ENCODE data around the gene DYNC1I1. TPM values are rescaled to one million over a fixed set of nuclear protein-coding genes. Genes with fewer than 3 reads are reported as not detected.

DYNC1I1 gene
- total RNA-seq, 1 donor from 2014 or later: 4.4 TPM

DNA sequence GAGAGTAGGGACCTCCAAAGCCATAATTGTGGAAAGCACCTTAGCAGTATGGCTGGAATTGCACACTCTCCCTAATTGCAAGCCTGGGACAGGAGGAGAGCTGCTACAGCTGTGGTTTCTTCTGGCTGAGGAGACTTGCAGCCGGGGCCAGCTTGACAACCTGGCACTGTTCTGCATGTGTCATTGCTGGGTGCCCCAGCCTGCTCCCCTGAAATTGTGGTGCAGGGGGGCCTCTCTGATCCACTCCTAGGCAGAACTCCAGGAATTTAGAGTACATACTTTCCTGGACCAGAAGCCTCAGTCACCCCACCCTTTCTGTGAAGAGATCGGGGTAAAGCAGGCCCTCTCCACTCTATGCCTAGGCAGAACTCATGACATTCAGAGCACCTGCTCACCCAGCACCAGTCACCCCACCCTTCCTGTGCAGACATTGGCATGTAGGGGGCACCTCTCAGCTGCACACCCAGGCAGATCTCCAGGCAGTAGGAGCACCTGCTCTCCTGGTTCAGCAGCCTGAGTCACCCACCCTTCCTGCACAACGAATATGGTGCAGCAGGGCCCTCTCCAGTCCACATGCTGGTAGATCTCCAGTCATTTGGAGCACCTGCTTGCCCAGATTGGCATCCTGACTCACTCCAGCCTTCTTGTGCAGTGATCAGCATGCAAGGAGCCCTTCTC, 34.4 kb upstream of the DYNC1I1 start:
- Mint-ChIP-seq H3K9me3 (no peaks in the 10 kb centered on the region), H3K27me3 (ENCODE audit: low read depth) (peaks cover 26% of the 10 kb centered on the region)
- TF ChIP-seq, protein P1, sequence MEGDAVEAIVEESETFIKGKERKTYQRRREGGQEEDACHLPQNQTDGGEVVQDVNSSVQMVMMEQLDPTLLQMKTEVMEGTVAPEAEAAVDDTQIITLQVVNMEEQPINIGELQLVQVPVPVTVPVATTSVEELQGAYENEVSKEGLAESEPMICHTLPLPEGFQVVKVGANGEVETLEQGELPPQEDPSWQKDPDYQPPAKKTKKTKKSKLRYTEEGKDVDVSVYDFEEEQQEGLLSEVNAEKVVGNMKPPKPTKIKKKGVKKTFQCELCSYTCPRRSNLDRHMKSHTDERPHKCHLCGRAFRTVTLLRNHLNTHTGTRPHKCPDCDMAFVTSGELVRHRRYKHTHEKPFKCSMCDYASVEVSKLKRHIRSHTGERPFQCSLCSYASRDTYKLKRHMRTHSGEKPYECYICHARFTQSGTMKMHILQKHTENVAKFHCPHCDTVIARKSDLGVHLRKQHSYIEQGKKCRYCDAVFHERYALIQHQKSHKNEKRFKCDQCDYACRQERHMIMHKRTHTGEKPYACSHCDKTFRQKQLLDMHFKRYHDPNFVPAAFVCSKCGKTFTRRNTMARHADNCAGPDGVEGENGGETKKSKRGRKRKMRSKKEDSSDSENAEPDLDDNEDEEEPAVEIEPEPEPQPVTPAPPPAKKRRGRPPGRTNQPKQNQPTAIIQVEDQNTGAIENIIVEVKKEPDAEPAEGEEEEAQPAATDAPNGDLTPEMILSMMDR (IDR thresholded peaks at IDR 0.05; ENCODE audit: unreplicated experiment): no peak

DNA sequence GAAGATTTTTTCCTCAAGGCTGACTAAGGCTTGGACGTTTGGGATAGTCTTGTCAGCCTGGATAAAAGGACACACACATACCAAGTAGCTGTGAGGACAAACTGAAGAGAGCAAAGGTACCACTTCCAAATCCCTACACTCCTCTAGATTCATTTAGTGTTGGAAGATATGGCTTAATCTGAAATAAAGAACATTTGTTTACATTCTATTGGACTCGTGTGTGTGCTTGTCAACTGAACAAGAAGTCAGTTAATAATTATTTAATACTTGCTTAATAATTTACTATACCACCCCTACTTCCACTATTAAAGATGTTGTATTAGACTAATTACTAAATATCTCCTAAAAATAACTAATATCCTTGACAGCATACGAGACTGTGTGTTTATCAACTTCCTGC, 23.3 kb upstream of the DYNC1I1 start:
- Mint-ChIP-seq H3K36me3 (peaks cover 4% of the 10 kb centered on the region), H3K4me1 (no peaks in the 10 kb centered on the region), H3K4me3 (no peak overlapping the region), H3K27ac (no peak overlapping the region), H3K9me3 (peaks cover 15% of the 10 kb centered on the region), H3K27me3 (ENCODE audit: low read depth) (peaks cover 32% of the 10 kb centered on the region)
- no peak for DNase-seq (ENCODE audit: low spot score in 2 of 2, unreplicated experiment in 2 of 2)
- TF ChIP-seq, protein P1 (IDR thresholded peaks at IDR 0.05; ENCODE audit: unreplicated experiment): no peak

More for the DNA sequence above, 34.4 kb upstream of the DYNC1I1 start:
- Mint-ChIP-seq H3K4me1 (no peaks in the 10 kb centered on the region), H3K27ac (no peak overlapping the region), H3K4me3 (no peak overlapping the region), H3K36me3 (no peaks in the 10 kb centered on the region)
- no peak for DNase-seq (ENCODE audit: low spot score in 2 of 2, unreplicated experiment in 2 of 2)

- DNase-seq (ENCODE audit: low spot score in 2 of 2, unreplicated experiment in 2 of 2): no peak
- peaks cover 15% of the 10 kb centered on the region for H3K9me3 Mint-ChIP-seq
- H3K36me3 Mint-ChIP-seq: peaks cover 4% of the 10 kb centered on the region
- no peak overlapping the region for H3K4me3 Mint-ChIP-seq
- no peaks in the 10 kb centered on the region for H3K4me1 Mint-ChIP-seq
- no peak overlapping the region for H3K27ac Mint-ChIP-seq
- TF ChIP-seq, protein P1 (IDR thresholded peaks at IDR 0.05; ENCODE audit: unreplicated experiment): no peak
- H3K27me3 Mint-ChIP-seq (ENCODE audit: low read depth): peaks cover 29% of the 10 kb centered on the region
Measured at GRCh38 chr7:95749515-95749914, 22.8 kb upstream of the DYNC1I1 start.

DNA sequence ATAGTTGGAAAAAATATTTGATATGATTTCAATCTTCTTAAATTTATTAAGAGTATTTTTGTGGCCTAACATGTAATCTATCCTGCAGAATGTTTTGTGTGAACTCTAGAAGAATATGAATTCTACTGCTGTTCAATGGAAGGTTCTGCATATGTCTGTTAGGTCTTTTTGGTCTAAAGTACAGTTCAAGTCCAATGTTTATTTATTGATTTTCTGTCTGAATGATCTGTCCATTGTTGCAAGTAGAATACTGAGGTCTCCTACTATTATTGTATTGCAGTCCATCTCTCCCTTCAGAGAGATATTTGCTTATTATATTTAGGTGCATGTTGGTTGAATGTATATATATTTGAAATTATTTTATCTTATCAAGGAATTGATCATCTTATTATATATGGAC, 18.9 kb upstream of the DYNC1I1 start:
- Mint-ChIP-seq H3K4me3 (no peak overlapping the region), H3K27ac (no peak overlapping the region), H3K9me3 (peaks cover 26% of the 10 kb centered on the region), H3K27me3 (ENCODE audit: low read depth) (peaks cover 14% of the 10 kb centered on the region), H3K36me3 (peaks cover 7% of the 10 kb centered on the region), H3K4me1 (peaks cover 13% of the 10 kb centered on the region)
- no peak for DNase-seq (ENCODE audit: low spot score in 2 of 2, unreplicated experiment in 2 of 2)
- TF ChIP-seq, protein P1 (IDR thresholded peaks at IDR 0.05; ENCODE audit: unreplicated experiment): no peak

DNA sequence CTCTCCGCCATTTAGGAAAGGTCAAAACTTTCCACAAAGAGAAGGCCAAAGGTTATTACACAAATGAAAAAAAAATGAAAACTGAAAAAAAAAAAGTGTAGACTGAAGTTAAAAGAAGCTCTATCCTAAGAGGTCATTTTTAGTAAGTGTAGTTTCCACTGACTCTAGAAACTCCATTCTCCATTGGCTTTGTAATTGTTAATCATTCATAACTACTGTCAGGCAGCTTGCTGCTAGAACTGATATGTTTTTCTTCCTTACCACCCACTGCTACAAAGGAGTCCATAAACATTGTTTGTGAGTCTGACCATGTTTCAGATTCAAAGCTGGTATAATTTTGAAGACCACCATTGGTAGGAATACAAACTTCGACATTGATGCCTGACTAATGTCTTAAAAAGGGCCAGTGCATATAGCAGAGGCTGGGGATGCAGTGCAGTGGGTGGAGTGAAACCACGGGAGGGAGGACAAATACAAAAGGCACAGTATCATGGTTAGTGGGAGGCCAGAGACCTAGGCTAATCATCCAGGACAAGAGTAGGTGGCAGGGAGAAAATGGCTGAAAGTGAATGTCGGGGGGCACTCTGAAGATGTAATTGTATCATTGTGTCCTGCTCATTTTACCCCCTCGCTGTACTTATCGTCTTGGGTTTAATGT, 16.9 kb upstream of the DYNC1I1 start:
- peaks cover 3% of the 10 kb centered on the region for H3K27me3 Mint-ChIP-seq (ENCODE audit: low read depth)
- H3K36me3 Mint-ChIP-seq: peaks cover 7% of the 10 kb centered on the region
- no peak overlapping the region for H3K27ac Mint-ChIP-seq
- H3K4me1 Mint-ChIP-seq: peaks cover 21% of the 10 kb centered on the region
- H3K9me3 Mint-ChIP-seq: peaks cover 26% of the 10 kb centered on the region
- TF ChIP-seq, protein P1 (IDR thresholded peaks at IDR 0.05; ENCODE audit: unreplicated experiment): no peak
- H3K4me3 Mint-ChIP-seq: no peak overlapping the region
- no peak for DNase-seq (ENCODE audit: low spot score in 2 of 2, unreplicated experiment in 2 of 2)

Measured in mesothelial cell of epicardium (in vitro differentiated cells).